ENCODE measurements around the gene BTBD9. TPM values are rescaled to one million over a fixed set of nuclear protein-coding genes. Genes with fewer than 3 reads are reported as not detected.

The BTBD9 gene
- total RNA-seq, 1 donor: 21.4 TPM

- no peak overlapping the region for H3K4me3 ChIP-seq (ENCODE audit: low read depth, low read length)
- peak; percentile 52 for DNase-seq (ENCODE audit: low read depth)
- TF ChIP-seq CTCF (IDR thresholded peaks at IDR 0.05; ENCODE audit: insufficient read depth, low read length): no peak
Observed at GRCh38 chr6:38239719-38240451, 399.8 kb downstream of the BTBD9 start.

GRCh38 chr6:38236631-38237030 is 403.1 kb downstream of the BTBD9 start:
- no peak for TF ChIP-seq CTCF (IDR thresholded peaks at IDR 0.05; ENCODE audit: insufficient read depth, low read length)
- no peak overlapping the region for H3K4me3 ChIP-seq (ENCODE audit: low read depth, low read length)
- no peak for DNase-seq (ENCODE audit: low read depth)

GRCh38 chr6:38234934-38235682 is 404.6 kb downstream of the BTBD9 start:
- no peak for TF ChIP-seq CTCF (IDR thresholded peaks at IDR 0.05; ENCODE audit: insufficient read depth, low read length)
- no peak for DNase-seq (ENCODE audit: low read depth)
- no peak overlapping the region for H3K4me3 ChIP-seq (ENCODE audit: low read depth, low read length)

- H3K4me3 ChIP-seq (ENCODE audit: low read depth, low read length): no peak overlapping the region
- no peak for DNase-seq (ENCODE audit: low read depth)
- no peak for TF ChIP-seq CTCF (IDR thresholded peaks at IDR 0.05; ENCODE audit: insufficient read depth, low read length)
Observed at GRCh38 chr6:38234141-38234540, 405.6 kb downstream of the BTBD9 start.

GRCh38 chr6:38233161-38233791 is 406.5 kb downstream of the BTBD9 start:
- no peak overlapping the region for H3K4me3 ChIP-seq (ENCODE audit: low read depth, low read length)
- peak; percentile 32 for DNase-seq (ENCODE audit: low read depth)
- TF ChIP-seq CTCF (IDR thresholded peaks at IDR 0.05; ENCODE audit: insufficient read depth, low read length): no peak

GRCh38 chr6:38225766-38226165 is 414.0 kb downstream of the BTBD9 start:
- no peak overlapping the region for H3K4me3 ChIP-seq (ENCODE audit: low read depth, low read length)
- DNase-seq (ENCODE audit: low read depth): no peak
- no peak for TF ChIP-seq CTCF (IDR thresholded peaks at IDR 0.05; ENCODE audit: insufficient read depth, low read length)
